ENCODE data around the gene XYLT1. TPM values are rescaled to one million over a fixed set of nuclear protein-coding genes. Genes with fewer than 3 reads are reported as not detected.

XYLT1 gene
- total RNA-seq, 3 donors from 2014 or later (not counting 1 experiment from before 2014, with no cell fraction given), result 40.9 to 55.5 (median 43.8) TPM

GRCh38 chr16:17160285-17160853 is 310.4 kb downstream of the XYLT1 start:
- H3K27me3 Mint-ChIP-seq (ENCODE audit: low read depth in 2 of 2), result no peaks in the 10 kb centered on the region
- no peak overlapping the region for H3K27ac Mint-ChIP-seq
- H3K36me3 Mint-ChIP-seq, result peaks cover 7% of the 10 kb centered on the region
- H3K9me3 Mint-ChIP-seq, result no peaks in the 10 kb centered on the region
- intact Hi-C loops (cut with micrococcal nuclease), result no loop called here
- H3K4me1 Mint-ChIP-seq, result peaks cover 16 to 19% of the 10 kb centered on the region in 2 donors
- no peak for DNase-seq
- Histone ChIP-seq H3K4me3 (ENCODE audit: low read length) (no peak overlapping the region), H3K27ac (ENCODE audit: low read length) (no peak overlapping the region), H3K4me1 (ENCODE audit: control insufficient read depth, insufficient read depth, low read length) (peaks cover 9% of the 10 kb centered on the region), H3K9me3 (ENCODE audit: control insufficient read depth, insufficient read depth, low read length) (no peaks in the 10 kb centered on the region), H3K27me3 (ENCODE audit: control insufficient read depth, insufficient read depth, low read length) (no peaks in the 10 kb centered on the region), H3K36me3 (ENCODE audit: control insufficient read depth, insufficient read depth, low read length) (peaks cover 4% of the 10 kb centered on the region)
- ATAC-seq, result no peak
- TF ChIP-seq CTCF (IDR thresholded peaks at IDR 0.05), result no peak
- no peak overlapping the region for H3K4me3 Mint-ChIP-seq
- 91% methylated on average over 18 of the region's 18 CpGs for WGBS (ENCODE audit: insufficient coverage)

- H3K9me3 ChIP-seq (ENCODE audit: control insufficient read depth, insufficient read depth, low read length), result no peaks in the 10 kb centered on the region
- H3K27me3 ChIP-seq (ENCODE audit: control insufficient read depth, insufficient read depth, low read length), result no peaks in the 10 kb centered on the region
- peaks cover 7% of the 10 kb centered on the region for H3K36me3 Mint-ChIP-seq
- H3K4me1 Mint-ChIP-seq, result peaks cover 15% of the 10 kb centered on the region in 2 donors
- TF ChIP-seq CTCF (IDR thresholded peaks at IDR 0.05), result no peak
- no peak overlapping the region for H3K27ac ChIP-seq (ENCODE audit: low read length)
- DNase-seq (no peak), ATAC-seq (no peak)
- no peak overlapping the region for H3K4me3 ChIP-seq (ENCODE audit: low read length)
- H3K27me3 Mint-ChIP-seq (ENCODE audit: low read depth in 2 of 2), result no peaks in the 10 kb centered on the region
- H3K4me3 Mint-ChIP-seq, result no peak overlapping the region
- intact Hi-C loops (cut with micrococcal nuclease), result no loop called here
- H3K27ac Mint-ChIP-seq, result peak overlapping the region in 1 of 2 donors; percentile 46
- no peaks in the 10 kb centered on the region for H3K9me3 Mint-ChIP-seq
- peaks cover 9% of the 10 kb centered on the region for H3K4me1 ChIP-seq (ENCODE audit: control insufficient read depth, insufficient read depth, low read length)
- 98% methylated on average over 12 of the region's 12 CpGs for WGBS (ENCODE audit: insufficient coverage)
- peaks cover 4% of the 10 kb centered on the region for H3K36me3 ChIP-seq (ENCODE audit: control insufficient read depth, insufficient read depth, low read length)
These were observed 311.1 kb downstream of the XYLT1 start for GRCh38 chr16:17159617-17160016.

GRCh38 chr16:17155936-17156335 is 314.8 kb downstream of the XYLT1 start:
- H3K27me3 ChIP-seq (ENCODE audit: control insufficient read depth, insufficient read depth, low read length), result no peaks in the 10 kb centered on the region
- TF ChIP-seq CTCF (IDR thresholded peaks at IDR 0.05), result no peak
- no peaks in the 10 kb centered on the region for H3K9me3 ChIP-seq (ENCODE audit: control insufficient read depth, insufficient read depth, low read length)
- DNase-seq (no peak), ATAC-seq (no peak)
- Mint-ChIP-seq H3K4me3 (no peak overlapping the region), H3K27me3 (ENCODE audit: low read depth in 2 of 2) (no peaks in the 10 kb centered on the region), H3K36me3 (peaks cover 7% of the 10 kb centered on the region), H3K4me1 (peaks cover 5 to 9% of the 10 kb centered on the region in 2 donors), H3K27ac (no peak overlapping the region), H3K9me3 (no peaks in the 10 kb centered on the region)
- H3K36me3 ChIP-seq (ENCODE audit: control insufficient read depth, insufficient read depth, low read length), result peaks cover 4% of the 10 kb centered on the region
- H3K4me3 ChIP-seq (ENCODE audit: low read length), result no peak overlapping the region
- no peak overlapping the region for H3K27ac ChIP-seq (ENCODE audit: low read length)
- no peaks in the 10 kb centered on the region for H3K4me1 ChIP-seq (ENCODE audit: control insufficient read depth, insufficient read depth, low read length)
- intact Hi-C loops (cut with micrococcal nuclease), result no loop called here
- 86% methylated on average over 1 of the region's 1 CpG for WGBS (ENCODE audit: insufficient coverage)

GRCh38 chr16:17155485-17155884 is 315.3 kb downstream of the XYLT1 start:
- H3K27me3 ChIP-seq (ENCODE audit: control insufficient read depth, insufficient read depth, low read length), result no peaks in the 10 kb centered on the region
- H3K36me3 Mint-ChIP-seq, result peaks cover 7% of the 10 kb centered on the region
- ATAC-seq, result no peak
- no peaks in the 10 kb centered on the region for H3K9me3 Mint-ChIP-seq
- no peak for TF ChIP-seq CTCF (IDR thresholded peaks at IDR 0.05)
- no peak overlapping the region for H3K4me3 Mint-ChIP-seq
- H3K27ac Mint-ChIP-seq, result no peak overlapping the region
- peaks cover 5 to 9% of the 10 kb centered on the region in 2 donors for H3K4me1 Mint-ChIP-seq
- no peak overlapping the region for H3K27ac ChIP-seq (ENCODE audit: low read length)
- 88% methylated on average over 5 of the region's 5 CpGs for WGBS (ENCODE audit: insufficient coverage)
- intact Hi-C loops (cut with micrococcal nuclease), result no loop called here
- H3K27me3 Mint-ChIP-seq (ENCODE audit: low read depth in 2 of 2), result no peaks in the 10 kb centered on the region
- no peak for DNase-seq
- peaks cover 4% of the 10 kb centered on the region for H3K36me3 ChIP-seq (ENCODE audit: control insufficient read depth, insufficient read depth, low read length)
- no peak overlapping the region for H3K4me3 ChIP-seq (ENCODE audit: low read length)
- no peaks in the 10 kb centered on the region for H3K9me3 ChIP-seq (ENCODE audit: control insufficient read depth, insufficient read depth, low read length)
- H3K4me1 ChIP-seq (ENCODE audit: control insufficient read depth, insufficient read depth, low read length), result no peaks in the 10 kb centered on the region

All from natural killer cell (primary cell).